ENCODE measurements around the gene USP21. TPM values are rescaled to one million over a fixed set of nuclear protein-coding genes. Genes with fewer than 3 reads are reported as not detected.

The USP21 gene
- polyA plus RNA-seq, 1 donor (not counting 4 experiments of a cell fraction or from before 2014, with no cell fraction given), result 9.5 TPM

DNA sequence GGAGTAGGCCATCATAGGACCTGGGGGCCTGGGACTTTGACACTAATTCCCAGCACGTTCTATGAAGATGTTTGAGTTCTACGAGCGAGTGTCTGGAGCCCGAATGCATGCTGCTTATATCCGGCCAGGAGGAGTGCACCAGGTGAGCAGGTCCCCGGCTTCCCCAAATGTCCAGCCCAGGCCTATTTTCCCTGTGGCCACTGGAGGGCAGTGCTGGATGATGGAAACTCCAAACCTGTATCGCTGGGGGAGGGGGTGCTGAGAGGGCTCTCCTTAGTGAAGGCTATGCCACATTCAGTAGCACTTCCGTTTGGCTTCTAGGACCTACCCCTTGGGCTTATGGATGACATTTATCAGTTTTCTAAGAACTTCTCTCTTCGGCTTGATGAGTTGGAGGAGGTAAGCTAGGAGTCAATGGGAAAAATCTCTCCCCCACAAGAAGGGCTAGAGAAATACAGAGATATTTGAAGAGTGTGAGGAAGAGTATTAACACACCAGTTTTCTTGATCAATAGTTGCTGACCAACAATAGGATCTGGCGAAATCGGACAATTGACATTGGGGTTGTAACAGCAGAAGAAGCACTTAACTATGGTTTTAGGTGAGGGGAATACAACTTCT, 50.6 kb downstream of the USP21 start:
- H3K4me2 ChIP-seq (ENCODE audit: control insufficient read depth, extremely low read depth, insufficient read depth, low read depth, low read length), result no peak overlapping the region
- no peaks in the 10 kb centered on the region for H3K9me3 ChIP-seq (ENCODE audit: control insufficient read depth, low read depth, low read length)
- DNase-seq (ENCODE audit: low read depth, low spot score), result no peak
- no peaks in the 10 kb centered on the region for H3K9me1 ChIP-seq (ENCODE audit: control insufficient read depth, extremely low read depth, insufficient read depth, low read length)
- H3K27me3 ChIP-seq (ENCODE audit: control insufficient read depth, extremely low read depth, insufficient read depth, low read length), result no peaks in the 10 kb centered on the region
- TF ChIP-seq, protein P1, sequence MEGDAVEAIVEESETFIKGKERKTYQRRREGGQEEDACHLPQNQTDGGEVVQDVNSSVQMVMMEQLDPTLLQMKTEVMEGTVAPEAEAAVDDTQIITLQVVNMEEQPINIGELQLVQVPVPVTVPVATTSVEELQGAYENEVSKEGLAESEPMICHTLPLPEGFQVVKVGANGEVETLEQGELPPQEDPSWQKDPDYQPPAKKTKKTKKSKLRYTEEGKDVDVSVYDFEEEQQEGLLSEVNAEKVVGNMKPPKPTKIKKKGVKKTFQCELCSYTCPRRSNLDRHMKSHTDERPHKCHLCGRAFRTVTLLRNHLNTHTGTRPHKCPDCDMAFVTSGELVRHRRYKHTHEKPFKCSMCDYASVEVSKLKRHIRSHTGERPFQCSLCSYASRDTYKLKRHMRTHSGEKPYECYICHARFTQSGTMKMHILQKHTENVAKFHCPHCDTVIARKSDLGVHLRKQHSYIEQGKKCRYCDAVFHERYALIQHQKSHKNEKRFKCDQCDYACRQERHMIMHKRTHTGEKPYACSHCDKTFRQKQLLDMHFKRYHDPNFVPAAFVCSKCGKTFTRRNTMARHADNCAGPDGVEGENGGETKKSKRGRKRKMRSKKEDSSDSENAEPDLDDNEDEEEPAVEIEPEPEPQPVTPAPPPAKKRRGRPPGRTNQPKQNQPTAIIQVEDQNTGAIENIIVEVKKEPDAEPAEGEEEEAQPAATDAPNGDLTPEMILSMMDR (optimal IDR thresholded peaks at IDR 0.05 in 1 of 3, IDR thresholded peaks at IDR 0.05 in 1 of 3, conservative IDR thresholded peaks at IDR 0.05 in 1 of 3; ENCODE audit: extremely low read depth in 1 of 3, insufficient read depth in 2 of 3, low read length in 3 of 3), result peak; percentile 90 to 92 (median 90)
- TF ChIP-seq EZH2 (IDR thresholded peaks at IDR 0.05; ENCODE audit: low read length), result no peak
- H2AFZ ChIP-seq (ENCODE audit: control insufficient read depth, low read length), result no peak overlapping the region
- no peaks in the 10 kb centered on the region for H4K20me1 ChIP-seq (ENCODE audit: control insufficient read depth, extremely low read depth, insufficient read depth, low read length)
- dilution Hi-C loops (cut with MboI; ENCODE audit: extremely low pct_ligation_motif_present, low sequenced_read_pairs), result no loop called here
- H3K27ac ChIP-seq (ENCODE audit: control insufficient read depth, insufficient read depth, low read length), result no peak overlapping the region
- no peak overlapping the region for H3K4me3 ChIP-seq (ENCODE audit: control insufficient read depth in 2 of 3, extremely low read depth in 1 of 3, insufficient read depth in 2 of 3, low read depth in 1 of 3, low read length in 3 of 3)
- peaks cover 29 to 32% of the 10 kb centered on the region in 2 experiments for H3K36me3 ChIP-seq (ENCODE audit: control insufficient read depth in 2 of 2, extremely low read depth in 1 of 2, insufficient read depth in 2 of 2, low read length in 2 of 2)
- no peak overlapping the region for H3K9ac ChIP-seq (ENCODE audit: control insufficient read depth, extremely low read depth, insufficient read depth, low read length)
- peaks cover 3% of the 10 kb centered on the region for H3K79me2 ChIP-seq (ENCODE audit: control insufficient read depth, insufficient read depth, low read length)
- no peak for FAIRE-seq
- no peaks in the 10 kb centered on the region for H3K4me1 ChIP-seq (ENCODE audit: control insufficient read depth, extremely low read depth, insufficient read depth, low read length)

DNA sequence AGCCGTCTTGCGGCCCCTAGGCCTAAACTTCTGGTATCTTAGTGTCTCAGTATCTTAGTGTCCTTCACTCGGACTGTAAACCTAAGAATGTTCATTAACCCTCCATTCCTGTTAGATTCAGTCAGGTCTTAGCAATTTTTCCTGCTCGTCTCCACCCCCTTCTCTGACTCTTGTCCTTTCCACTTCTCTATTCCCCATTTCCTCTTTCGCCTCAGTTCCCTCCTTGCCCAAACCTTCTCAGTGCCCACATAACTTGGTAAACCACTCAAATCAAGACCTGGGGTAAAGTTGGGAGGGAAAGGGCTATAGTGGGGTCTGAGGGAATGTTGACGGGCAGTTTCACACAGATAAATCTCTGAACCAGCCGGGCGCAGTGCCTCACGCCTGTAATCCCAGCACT, 55.1 kb downstream of the USP21 start:
- no peaks in the 10 kb centered on the region for H3K9me1 ChIP-seq (ENCODE audit: control insufficient read depth, extremely low read depth, insufficient read depth, low read length)
- no peak overlapping the region for H3K4me2 ChIP-seq (ENCODE audit: control insufficient read depth, extremely low read depth, insufficient read depth, low read depth, low read length)
- no peak for DNase-seq (ENCODE audit: low read depth, low spot score)
- dilution Hi-C loops (cut with MboI; ENCODE audit: extremely low pct_ligation_motif_present, low sequenced_read_pairs), result no loop called here
- no peaks in the 10 kb centered on the region for H4K20me1 ChIP-seq (ENCODE audit: control insufficient read depth, extremely low read depth, insufficient read depth, low read length)
- H3K27me3 ChIP-seq (ENCODE audit: control insufficient read depth, extremely low read depth, insufficient read depth, low read length), result no peaks in the 10 kb centered on the region
- no peaks in the 10 kb centered on the region for H3K4me1 ChIP-seq (ENCODE audit: control insufficient read depth, extremely low read depth, insufficient read depth, low read length)
- H3K79me2 ChIP-seq (ENCODE audit: control insufficient read depth, insufficient read depth, low read length), result no peaks in the 10 kb centered on the region
- peaks cover 23 to 25% of the 10 kb centered on the region in 2 experiments for H3K36me3 ChIP-seq (ENCODE audit: control insufficient read depth in 2 of 2, extremely low read depth in 1 of 2, insufficient read depth in 2 of 2, low read length in 2 of 2)
- no peak overlapping the region for H2AFZ ChIP-seq (ENCODE audit: control insufficient read depth, low read length)
- H3K9ac ChIP-seq (ENCODE audit: control insufficient read depth, extremely low read depth, insufficient read depth, low read length), result no peak overlapping the region
- no peaks in the 10 kb centered on the region for H3K9me3 ChIP-seq (ENCODE audit: control insufficient read depth, low read depth, low read length)
- TF ChIP-seq, protein P1 (optimal IDR thresholded peaks at IDR 0.05 in 1 of 3, IDR thresholded peaks at IDR 0.05 in 1 of 3, conservative IDR thresholded peaks at IDR 0.05 in 1 of 3; ENCODE audit: extremely low read depth in 1 of 3, insufficient read depth in 2 of 3, low read length in 3 of 3), result no peak
- TF ChIP-seq EZH2 (IDR thresholded peaks at IDR 0.05; ENCODE audit: low read length), result no peak
- H3K4me3 ChIP-seq (ENCODE audit: control insufficient read depth in 2 of 3, extremely low read depth in 1 of 3, insufficient read depth in 2 of 3, low read depth in 1 of 3, low read length in 3 of 3), result no peak overlapping the region
- no peak for FAIRE-seq
- H3K27ac ChIP-seq (ENCODE audit: control insufficient read depth, insufficient read depth, low read length), result no peak overlapping the region
